ENCODE results near the gene TSGA10IP. TPM values are rescaled to one million over a fixed set of nuclear protein-coding genes. Genes with fewer than 3 reads are reported as not detected.

The TSGA10IP gene
- total and polyA plus RNA-seq, 10 of the 15 experiments (the other 5 are each of a cell fraction or from before 2014, with no cell fraction given): not detected

- H3K27me3 ChIP-seq (replicated peaks in 1 of 2; ENCODE audit: control insufficient read depth in 2 of 2, insufficient read depth in 2 of 2, low read length in 1 of 2): no peaks in the 10 kb centered on the region
- ATAC-seq (no peak), DNase-seq (ENCODE audit: low read depth, low spot score) (no peak), FAIRE-seq (no peak)
- no peaks in the 10 kb centered on the region for H3K9me3 ChIP-seq (replicated peaks; ENCODE audit: control insufficient read depth, insufficient read depth, low read length)
- in situ Hi-C loops (cut with MboI) (no loop called here), intact Hi-C loops (cut with micrococcal nuclease; ENCODE audit: unreplicated experiment) (no loop called here)
- no peak overlapping the region for H3K9ac ChIP-seq (ENCODE audit: control insufficient read depth, insufficient read depth, low read length)
- no peak overlapping the region for H3K27ac ChIP-seq (ENCODE audit: control insufficient read depth, insufficient read depth)
- ChIA-PET POLR2A (no interaction called here), SMC1A (ENCODE audit: uncharacterized antibody, unreplicated experiment) (no interaction called here), CTCF (no interaction called here), RAD21 (ENCODE audit: unreplicated experiment) (no interaction called here)
- H3K79me2 ChIP-seq (ENCODE audit: control insufficient read depth, insufficient read depth, low read length): no peaks in the 10 kb centered on the region
- H3K36me3 ChIP-seq (ENCODE audit: control insufficient read depth in 2 of 2, insufficient read depth in 2 of 2, low read length in 1 of 2): peaks cover 2 to 20% of the 10 kb centered on the region in 2 experiments; a peak in 3 of 4 replicates
- no TSS peak for BruUV-seq (replicated peaks)
- TF ChIP-seq PML (IDR thresholded peaks at IDR 0.05; ENCODE audit: low read length): no peak
- TF ChIP-seq WRNIP1 (IDR thresholded peaks at IDR 0.05; ENCODE audit: borderline replicate concordance, low read depth, low read length): no peak
- TF ChIP-seq BACH1 (IDR thresholded peaks at IDR 0.05; ENCODE audit: borderline replicate concordance): no peak
- no peak for TF ChIP-seq BCL11A (IDR thresholded peaks at IDR 0.05; ENCODE audit: low read depth, low read length)
- no peak for TF ChIP-seq POLR2AphosphoS5 (IDR thresholded peaks at IDR 0.05; ENCODE audit: low read length)
- TF ChIP-seq POLR2A (IDR thresholded peaks at IDR 0.05; ENCODE audit: low read depth, low read length): no peak
- no peak for TF ChIP-seq ESRRA (IDR thresholded peaks at IDR 0.05; ENCODE audit: low read length)
- TF ChIP-seq IKZF1 (conservative IDR thresholded peaks at IDR 0.05): no peak
- TF ChIP-seq MXI1 (IDR thresholded peaks at IDR 0.05; ENCODE audit: low read depth, low read length): no peak
- TF ChIP-seq CREB1 (IDR thresholded peaks at IDR 0.05; ENCODE audit: low read depth): no peak
- TF ChIP-seq IKZF2 (IDR thresholded peaks at IDR 0.05): no peak
- no peak for TF ChIP-seq PAX5 (IDR thresholded peaks at IDR 0.05; ENCODE audit: borderline replicate concordance, low read depth, low read length)
- H2AFZ ChIP-seq (ENCODE audit: control insufficient read depth, low read depth, low read length): no peak overlapping the region
- 91% methylated on average over 22 of the region's 29 CpGs for WGBS (ENCODE audit: insufficient coverage, insufficient replicate concordance, low lambda C conversion rate, missing lambda C conversion rate)
- no peaks in the 10 kb centered on the region for H4K20me1 ChIP-seq (ENCODE audit: control insufficient read depth, insufficient read depth)
- H3K4me2 ChIP-seq (ENCODE audit: control insufficient read depth, insufficient read depth): no peak overlapping the region
- H3K4me3 ChIP-seq: no peak overlapping the region
- H3K4me1 ChIP-seq (ENCODE audit: control insufficient read depth, insufficient read depth, low read length): no peaks in the 10 kb centered on the region
Observed at GRCh38 chr11:65977621-65978390, 32.5 kb downstream of the TSGA10IP start.
